Activated CD8-positive, alpha-beta memory T cell treated with anti-CD3 and anti-CD28 coated beads for 48 hours (primary cell): ENCODE data around the gene PTPN3.

Source experiments
- DNase-seq, 3 experiments: peaks; one replicate each; pipeline ENCODE4 v3.0.0-alpha.2; 2020; ENCODE audit warnings: low read depth in 2 of 3, low spot score in 2 of 3

Gene PTPN3

GRCh38 chr9:109426626-109427402 is 71.3 kb downstream of the PTPN3 start:
- no peak for DNase-seq

DNA sequence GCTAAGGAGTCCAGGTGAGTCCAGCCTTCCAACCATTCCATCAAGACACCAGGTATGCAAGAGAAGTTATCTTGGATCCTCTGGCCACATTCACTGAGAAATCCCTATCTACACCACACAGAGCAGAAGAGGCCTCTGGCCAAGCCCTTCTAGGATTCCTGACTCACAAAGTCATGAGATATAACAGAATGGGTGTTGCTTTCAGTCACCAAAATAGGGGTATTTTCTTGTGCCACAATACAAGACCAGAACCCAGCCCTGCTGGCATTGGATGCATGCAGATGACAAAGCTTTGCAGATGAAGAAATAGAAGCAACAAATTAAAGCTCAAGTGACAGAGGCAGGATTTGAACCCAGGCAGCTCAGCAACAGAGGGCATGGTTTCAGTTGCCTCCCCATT is 73.5 kb downstream of the PTPN3 start:
- DNase-seq = no peak

DNA sequence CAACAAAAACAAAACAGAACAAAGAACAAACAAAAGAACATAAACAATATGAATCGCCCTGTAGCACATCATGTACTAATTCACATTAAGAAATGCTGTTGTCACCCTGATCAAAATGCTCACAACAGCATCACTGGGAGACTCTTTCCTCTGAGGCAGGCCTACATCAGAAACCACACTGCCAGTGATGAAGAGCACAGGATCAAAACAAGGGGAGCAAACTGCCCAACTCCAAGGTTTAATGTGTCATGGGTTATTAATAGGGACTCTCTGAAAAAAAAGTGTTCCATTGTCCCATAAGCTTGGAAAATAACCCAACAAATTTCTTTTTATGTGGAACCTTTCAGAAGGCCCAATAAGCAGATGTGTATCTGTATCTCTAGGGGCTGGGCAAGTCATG is 74.2 kb downstream of the PTPN3 start:
- DNase-seq = no peak

DNA sequence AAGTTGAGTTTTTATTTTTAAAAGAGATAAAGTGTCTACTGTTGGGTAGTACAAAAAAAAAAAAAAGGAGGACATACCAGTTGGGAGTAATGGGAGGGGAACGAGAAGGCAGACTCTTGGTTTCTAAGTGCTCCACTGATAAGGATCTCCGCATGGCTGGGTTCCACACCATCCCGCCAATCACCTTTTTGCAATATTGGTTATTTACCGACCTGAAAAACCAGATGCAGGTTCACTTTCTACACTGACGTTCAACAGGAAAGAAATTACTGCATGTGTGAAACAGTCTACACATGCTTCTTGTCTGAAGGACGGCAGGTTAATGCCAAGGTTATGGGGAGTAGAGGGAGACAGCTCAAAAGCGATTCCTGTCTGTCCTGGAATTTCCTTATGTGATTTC is 75.5 kb downstream of the PTPN3 start:
- DNase-seq = no peak

DNA sequence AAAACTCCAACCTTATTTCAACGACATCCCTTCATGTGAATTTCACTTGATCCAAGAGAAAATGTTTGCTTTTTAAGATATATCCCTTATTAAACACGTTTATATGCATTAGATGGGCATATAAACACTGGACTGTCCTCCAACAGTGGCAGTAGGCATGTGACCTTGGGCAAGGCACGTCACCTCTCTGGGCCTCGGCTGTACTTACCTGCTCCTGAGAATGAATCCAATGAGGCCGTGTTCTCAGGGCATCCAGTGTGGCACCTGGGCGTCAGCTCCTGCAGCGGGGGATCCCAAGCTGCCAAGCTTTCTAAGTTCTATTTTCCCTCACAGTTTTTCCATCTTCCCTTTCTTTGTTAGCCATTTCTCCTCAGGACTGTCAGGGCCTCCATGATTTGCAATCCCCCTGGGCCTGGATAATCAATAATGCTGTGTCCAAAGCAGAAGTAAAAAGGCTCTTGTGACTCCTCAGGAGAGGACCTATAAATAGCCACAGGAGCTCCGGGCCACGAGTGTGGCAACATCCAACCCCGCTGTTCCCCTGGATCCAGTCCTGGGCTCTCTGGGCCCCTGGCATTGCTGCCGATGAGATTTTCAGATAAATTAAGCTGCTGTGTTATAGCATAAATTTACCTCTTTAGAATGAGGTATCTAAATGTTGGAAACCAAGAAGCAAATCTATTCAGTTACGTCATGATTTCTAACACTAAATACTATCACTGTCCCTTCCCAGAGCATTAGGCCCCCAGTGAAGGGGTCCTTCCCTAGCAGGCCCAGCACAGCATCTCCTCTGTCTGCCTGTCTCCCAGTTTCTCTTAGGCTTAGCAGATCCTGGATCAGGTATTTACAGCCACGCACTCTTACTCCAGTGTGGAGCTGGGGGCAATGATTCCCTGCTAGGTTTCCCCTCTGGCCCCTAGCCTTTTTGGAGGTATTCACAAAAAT is 76.8 kb downstream of the PTPN3 start:
- DNase-seq = no peak

DNA sequence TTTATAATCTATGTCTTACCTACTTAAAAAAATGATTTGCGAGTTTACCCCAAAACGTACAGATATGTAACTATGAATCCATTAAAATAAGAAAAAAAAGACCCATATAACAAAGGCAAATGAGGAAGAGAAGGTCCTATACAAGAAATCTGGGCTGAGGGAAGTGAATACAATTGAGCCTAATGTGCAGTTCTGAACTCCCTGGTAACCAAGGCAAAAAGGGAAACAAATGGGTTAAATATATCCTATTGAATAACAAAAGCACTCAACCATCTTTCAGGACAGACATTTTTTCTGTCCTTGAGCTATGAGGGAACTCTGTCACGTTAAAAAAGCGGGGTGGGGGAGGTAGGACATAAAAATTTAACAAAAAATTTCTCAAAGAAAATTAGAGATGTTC is 78.6 kb downstream of the PTPN3 start:
- no peak for DNase-seq

- DNase-seq = no peak
These were observed 79.3 kb downstream of the PTPN3 start for GRCh38 chr9:109418827-109419226.

- DNase-seq = no peak
These were observed 80.2 kb downstream of the PTPN3 start for GRCh38 chr9:109417585-109418544.

GRCh38 chr9:109417054-109417453 is 81.1 kb downstream of the PTPN3 start:
- DNase-seq = no peak

GRCh38 chr9:109416135-109416706 is 81.9 kb downstream of the PTPN3 start:
- DNase-seq = no peak

DNA sequence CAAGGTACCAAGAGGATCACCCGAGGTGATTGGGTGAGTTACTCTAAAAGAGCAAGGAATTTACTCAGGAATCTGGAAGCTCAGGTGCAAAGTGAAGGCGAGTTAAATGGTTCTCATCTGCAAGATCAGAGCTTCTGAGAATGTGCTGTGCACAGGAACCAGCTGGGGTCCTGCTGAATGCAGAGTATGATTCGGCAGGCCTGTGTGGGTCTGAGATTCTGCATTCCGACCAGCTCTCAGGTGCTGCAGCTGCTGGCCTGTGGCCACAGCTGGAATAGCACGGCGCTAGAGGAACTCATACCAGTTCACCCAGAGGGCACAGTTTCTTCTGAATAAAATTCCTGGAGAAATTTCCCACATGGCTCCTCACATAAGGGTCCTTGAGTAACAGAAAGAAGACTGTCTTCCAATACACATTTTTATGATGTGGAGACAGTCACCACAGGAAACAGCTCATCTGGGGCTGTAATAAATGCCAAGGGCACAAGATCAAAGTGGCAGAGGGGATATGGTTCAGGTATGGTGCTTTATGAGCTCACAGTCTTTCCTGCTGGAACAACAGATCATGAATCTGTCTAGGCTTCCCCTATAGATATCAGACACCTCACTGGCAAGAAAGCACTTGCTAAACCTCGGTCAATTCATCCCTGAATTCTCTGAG is 83.9 kb downstream of the PTPN3 start:
- DNase-seq = no peak

GRCh38 chr9:109411798-109412352 is 86.2 kb downstream of the PTPN3 start:
- DNase-seq = no peak

GRCh38 chr9:109411069-109411761 is 86.9 kb downstream of the PTPN3 start:
- no peak for DNase-seq

GRCh38 chr9:109409773-109410397 is 88.2 kb downstream of the PTPN3 start:
- no peak for DNase-seq

DNA sequence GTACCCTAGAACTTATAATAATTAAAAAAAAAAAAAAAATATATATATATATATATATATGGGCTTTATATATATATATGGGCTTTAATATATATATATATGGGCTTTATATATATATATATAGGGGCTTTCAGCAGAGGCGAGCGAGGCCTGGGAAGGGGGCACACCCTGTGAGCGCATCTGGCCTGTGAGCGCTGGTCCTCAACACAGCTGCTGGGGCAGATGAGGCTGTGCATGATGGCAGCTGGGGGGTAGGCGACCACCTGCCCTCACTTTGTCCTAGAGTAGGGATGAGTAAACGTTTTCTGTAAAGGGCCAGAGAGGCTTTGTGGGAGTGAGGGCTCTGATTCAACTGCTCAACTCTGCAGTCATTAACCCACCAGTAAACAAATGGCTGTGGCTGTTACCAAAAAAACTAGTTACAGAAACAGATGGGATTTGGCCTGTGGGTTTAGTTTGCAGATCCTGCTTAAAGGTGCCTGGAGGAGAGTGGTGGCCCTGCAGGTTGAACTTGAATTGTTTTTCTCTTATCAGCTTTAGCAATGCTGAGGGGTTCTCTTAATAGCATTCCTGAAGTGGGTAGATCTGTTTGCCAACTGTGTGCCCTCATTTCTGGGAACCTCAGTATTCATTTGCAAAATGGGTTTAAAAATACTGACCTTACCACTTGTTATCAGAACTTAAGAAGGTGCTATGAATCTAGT is 89.2 kb downstream of the PTPN3 start:
- no peak for DNase-seq

DNA sequence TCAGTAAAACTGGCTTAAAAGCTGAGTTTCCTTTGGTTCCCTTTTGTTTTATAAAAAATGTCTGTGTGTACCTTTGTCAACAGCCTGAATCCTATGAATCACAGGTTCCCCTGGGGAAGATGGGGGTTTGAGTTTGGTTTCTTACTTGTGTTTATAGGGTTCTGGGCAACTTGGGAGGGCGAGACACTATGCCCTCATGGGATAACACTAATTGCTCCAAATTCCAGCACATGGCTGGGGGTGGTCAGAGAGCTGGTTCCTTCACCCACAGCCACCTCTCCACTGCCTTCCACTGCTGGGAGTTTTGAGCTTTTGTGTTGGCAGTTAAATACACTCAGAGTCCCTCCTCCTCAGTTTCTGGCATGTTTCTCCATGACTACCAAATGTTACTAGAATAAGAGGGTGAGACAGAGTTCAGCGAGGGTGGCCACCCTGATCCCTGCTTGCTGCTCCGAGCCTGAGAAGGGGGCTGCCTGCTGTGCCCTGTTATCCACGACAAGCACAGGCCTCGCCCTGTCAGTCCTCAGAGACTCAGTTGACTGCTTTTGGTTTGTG is 94.3 kb downstream of the PTPN3 start:
- no peak for DNase-seq

DNA sequence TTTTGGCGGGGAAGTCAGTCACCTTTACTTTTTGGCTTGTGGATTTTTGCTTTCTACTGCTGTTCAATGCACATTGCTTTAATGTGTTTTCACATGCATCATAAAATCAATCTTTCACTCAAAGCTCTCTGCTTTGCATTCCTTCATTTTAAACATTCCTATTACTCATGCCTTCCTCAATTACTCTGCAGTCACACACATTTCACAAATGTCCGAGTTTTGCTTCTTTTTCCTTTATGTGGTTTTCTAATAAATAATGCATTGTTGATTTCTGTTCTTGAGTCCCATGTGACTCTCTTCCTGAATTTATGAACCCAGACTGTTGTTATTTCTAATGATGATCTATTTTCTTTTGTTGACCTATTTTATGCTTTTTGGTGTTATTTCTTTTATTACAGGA is 95.0 kb downstream of the PTPN3 start:
- no peak for DNase-seq

GRCh38 chr9:109401990-109402318 is 96.2 kb downstream of the PTPN3 start:
- DNase-seq = no peak
